K562 (cell line): Measurements from ENCODE around the gene C2orf42.

Experiments used
- ARNT ChIP-seq, 2 experiments: fragments of 450-650 bp; IDR thresholded peaks; 2 replicates each; pipeline ENCODE4 v1.6.1; 2016; ENCODE audit warnings: mild to moderate bottlenecking in 1 of 2
- BHLHE40 ChIP-seq: IDR thresholded peaks from 2 replicates; pipeline ENCODE4 v1.6.1; 2011; ENCODE audit warnings: low read length, improper control_type of control experiment
- E2F1 ChIP-seq: sonication (generic); formaldehyde crosslinking; IDR thresholded peaks from 2 replicates; pipeline ENCODE4 v1.8.1; 2023; ENCODE audit warnings: mild to moderate bottlenecking, missing genetic modification reagents, moderate library complexity

DNA sequence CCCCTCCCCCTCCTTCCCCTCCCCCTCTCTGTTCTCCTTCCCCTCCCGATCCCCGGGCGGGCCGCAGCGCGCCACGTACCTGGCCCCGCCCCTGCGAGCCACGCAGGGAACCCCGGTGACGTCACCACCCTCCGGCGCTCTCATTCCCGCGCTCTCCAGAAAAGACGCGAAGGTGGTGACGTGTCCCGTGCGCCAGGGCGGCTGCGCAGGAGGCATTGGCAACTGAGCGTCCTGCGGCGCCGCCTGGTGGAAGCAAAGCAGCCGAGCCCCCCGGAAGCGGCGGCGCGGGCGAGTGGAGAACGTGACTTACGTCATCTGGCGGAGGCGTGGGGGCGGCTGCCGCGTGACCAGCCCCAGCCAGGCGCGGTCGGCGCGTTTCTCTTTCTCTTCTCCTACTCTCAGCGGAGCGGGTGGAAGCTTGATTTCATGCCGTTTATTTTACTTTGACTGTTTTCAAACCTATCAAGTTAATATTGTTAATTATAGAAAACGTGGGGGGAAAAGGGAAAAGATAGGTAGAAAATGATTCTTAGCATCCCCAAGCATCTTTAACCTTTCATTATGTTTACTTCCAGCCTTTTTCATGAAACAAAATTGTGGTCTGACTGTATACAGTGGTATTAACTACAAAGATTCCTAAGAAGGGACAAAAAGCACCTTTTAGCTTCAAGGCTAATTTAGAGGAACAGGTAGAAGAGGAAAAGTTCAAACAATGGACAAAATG lies 48.1 kb downstream of the C2orf42 start:
- TF ChIP-seq E2F1 (peak; percentile 99), BHLHE40 (peak; percentile 100), ARNT (IDR thresholded peaks at IDR 0.05) (peak in 1 of 2 experiments; percentile 29; a peak in 1 of 4 replicates)
